CD14-positive monocyte (primary cell): ENCODE results near the gene SMYD3. TPM values are rescaled to one million over a fixed set of nuclear protein-coding genes. Genes with fewer than 3 reads are reported as not detected.

Source experiments
- DNase-seq, 3 donors: peaks; one replicate each; pipeline ENCODE4 v3.0.0-alpha.2; 2011 to 2022
- H2AFZ ChIP-seq: 2 replicates; pipeline ENCODE4 v1.6.0; 2012; ENCODE audit warnings: mild to moderate bottlenecking, low read depth, low read length, inconsistent platforms; ENCODE audit not compliant: insufficient read depth, poor library complexity, severe bottlenecking
- H3K27ac ChIP-seq, 2 donors: 1 replicate in 1 of 2; 2 replicates in 1 of 2; pipeline ENCODE4 v1.5.1; 2012 to 2013; ENCODE audit warnings: low read length in 2 of 2, control low read depth in 1 of 2, inconsistent platforms in 1 of 2, low read depth in 1 of 2, mild to moderate bottlenecking in 1 of 2
- H3K27me3 ChIP-seq, 2 donors: one replicate each; pipeline versions ENCODE4 v1.6.0 to v1.6.1; 2011 to 2013; ENCODE audit warnings: low read length in 2 of 2; ENCODE audit not compliant: control insufficient read depth in 2 of 2, insufficient read depth in 2 of 2
- H3K36me3 ChIP-seq, 2 donors: replicated peaks in 1 of 2; 1 replicate in 1 of 2; 2 replicates in 1 of 2; pipeline versions ENCODE4 v1.5.1 to v1.6.1; 2012 to 2013; ENCODE audit warnings: low read length in 2 of 2, control low read depth in 1 of 2, inconsistent platforms in 1 of 2, mild to moderate bottlenecking in 1 of 2; ENCODE audit not compliant: insufficient read depth in 2 of 2, control insufficient read depth in 1 of 2
- H3K4me1 ChIP-seq, 2 donors: 1 replicate in 1 of 2; 2 replicates in 1 of 2; pipeline versions ENCODE4 v1.5.1 to v1.6.1; 2012 to 2013; ENCODE audit warnings: low read length in 2 of 2, control low read depth in 1 of 2, inconsistent platforms in 1 of 2, mild to moderate bottlenecking in 1 of 2, moderate library complexity in 1 of 2; ENCODE audit not compliant: insufficient read depth in 2 of 2, control insufficient read depth in 1 of 2
- H3K4me2 ChIP-seq: replicated peaks from 2 replicates; pipeline ENCODE3; 2012; ENCODE audit warnings: low read length, moderate library complexity, mild to moderate bottlenecking; ENCODE audit not compliant: poor library complexity, severe bottlenecking; ENCODE audit errors: extremely low read depth
- H3K4me3 ChIP-seq, 3 experiments: fragments of 200-600 bp in 1 of 3; sonication (generic) in 1 of 3; replicated peaks in 1 of 3; 1 replicate in 2 of 3; 2 replicates in 1 of 3; pipeline ENCODE4 v1.5.1; 2011 to 2013; ENCODE audit warnings: low read length in 3 of 3, mild to moderate bottlenecking in 3 of 3, control low read depth in 2 of 3, low read depth in 2 of 3, inconsistent platforms in 1 of 3, moderate library complexity in 1 of 3
- H3K79me2 ChIP-seq: 2 replicates; pipeline ENCODE4 v1.6.0; 2012; ENCODE audit warnings: mild to moderate bottlenecking, control low read depth, inconsistent platforms, low read length, moderate library complexity; ENCODE audit not compliant: insufficient read depth
- H3K9ac ChIP-seq: 2 replicates; pipeline ENCODE4 v1.6.0; 2017; ENCODE audit warnings: low read length, mild to moderate bottlenecking; ENCODE audit not compliant: insufficient read depth, poor library complexity, severe bottlenecking
- H3K9me3 ChIP-seq, 2 donors: replicated peaks in 1 of 2; 1 replicate in 1 of 2; 2 replicates in 1 of 2; pipeline versions ENCODE4 v1.5.1 to v1.6.1; 2012 to 2013; ENCODE audit warnings: low read length in 2 of 2, control low read depth in 1 of 2; ENCODE audit not compliant: control insufficient read depth in 1 of 2, insufficient read depth in 1 of 2
- H4K20me1 ChIP-seq: 2 replicates; pipeline ENCODE4 v1.6.0; 2012; ENCODE audit warnings: mild to moderate bottlenecking, low read length, control low read depth, moderate library complexity; ENCODE audit not compliant: insufficient read depth
- H3K27ac Mint-ChIP-seq, 7 donors: one replicate each; pipeline ENCODE4 v1.8.0; 2020; ENCODE audit warnings: mild to moderate bottlenecking in 7 of 7, mixed read lengths in 7 of 7, moderate library complexity in 6 of 7, inconsistent platforms in 2 of 7
- H3K27me3 Mint-ChIP-seq, 3 donors: one replicate each; pipeline ENCODE4 v1.8.0; 2021 to 2022; ENCODE audit warnings: low read depth in 3 of 3, mild to moderate bottlenecking in 3 of 3, mixed read lengths in 3 of 3, moderate library complexity in 3 of 3, inconsistent platforms in 1 of 3
- H3K36me3 Mint-ChIP-seq, 2 donors: one replicate each; pipeline ENCODE4 v1.8.0; 2020; ENCODE audit warnings: mixed read lengths in 2 of 2, inconsistent platforms in 1 of 2, mild to moderate bottlenecking in 1 of 2
- H3K4me1 Mint-ChIP-seq: one replicate; pipeline ENCODE4 v1.8.0; 2020; ENCODE audit warnings: mild to moderate bottlenecking, mixed read lengths
- H3K4me3 Mint-ChIP-seq, 2 donors: one replicate each; pipeline ENCODE4 v1.8.0; 2020; ENCODE audit warnings: mild to moderate bottlenecking in 2 of 2, mixed read lengths in 2 of 2, moderate library complexity in 1 of 2
- H3K9me3 Mint-ChIP-seq, 7 donors: one replicate each; pipeline ENCODE4 v1.8.0; 2020 to 2022; ENCODE audit warnings: mixed read lengths in 7 of 7, mild to moderate bottlenecking in 6 of 7, moderate library complexity in 6 of 7, inconsistent platforms in 2 of 7
- WGBS: methylation state at CpG from one replicate; pipeline ENCODE4 v1.1.5; 2013; ENCODE audit warnings: missing lambda C conversion rate; ENCODE audit not compliant: insufficient coverage; 5-methylcytosine and 5-hydroxymethylcytosine counted together
- intact Hi-C, 2 donors: fragments of 100-400 bp; cut with micrococcal nuclease; formaldehyde crosslinking; loops; one replicate each; pipeline versions ENCODE4 v1.15.0 to v1.15.1; 2023
- polyA plus RNA-seq, 3 donors: library from polyadenylated mRNA; depleted of rRNA in 1 of 3; unstranded in 2 of 3; stranded (reverse) in 1 of 3; fragments of 300-500 nt in 2 of 3; fragments of >200 nt in 1 of 3; fragmentation: Illumina TruSeq in 2 of 3; gene quantifications; 1 replicate in 2 of 3; 2 replicates in 1 of 3; pipeline ENCODE4 v1.2.3, GENCODE V29; 2012 to 2021
- TF ChIP-seq, protein P1 (sequence below): fragments of 200-600 bp; IDR thresholded peaks from one replicate; pipeline ENCODE4 v1.8.0; 2022; ENCODE audit warnings: antibody characterized with exemption, mild to moderate bottlenecking

The SMYD3 gene
- polyA plus RNA-seq, 3 donors: 2.7 to 8.4 (median 4.0) TPM

- H3K36me3 ChIP-seq: no peaks in the 10 kb centered on the region
- H3K27me3 ChIP-seq: no peaks in the 10 kb centered on the region
- no peak overlapping the region for H3K27ac ChIP-seq
- H3K4me2 ChIP-seq: no peak overlapping the region
- DNase-seq: no peak
- intact Hi-C loops: no loop called here
- Mint-ChIP-seq H3K27me3 (peaks cover 0 to 2% (median 2%) of the 10 kb centered on the region in 3 donors), H3K4me1 (peaks cover 12% of the 10 kb centered on the region), H3K27ac (no peak overlapping the region), H3K36me3 (no peaks in the 10 kb centered on the region), H3K4me3 (no peak overlapping the region), H3K9me3 (no peaks in the 10 kb centered on the region)
- no peaks in the 10 kb centered on the region for H4K20me1 ChIP-seq
- H3K9ac ChIP-seq: no peak overlapping the region
- no CpG with 5 or more reads among the region's 5 CpGs for WGBS
- no peaks in the 10 kb centered on the region for H3K9me3 ChIP-seq
- H2AFZ ChIP-seq: no peak overlapping the region
- TF ChIP-seq, protein P1, sequence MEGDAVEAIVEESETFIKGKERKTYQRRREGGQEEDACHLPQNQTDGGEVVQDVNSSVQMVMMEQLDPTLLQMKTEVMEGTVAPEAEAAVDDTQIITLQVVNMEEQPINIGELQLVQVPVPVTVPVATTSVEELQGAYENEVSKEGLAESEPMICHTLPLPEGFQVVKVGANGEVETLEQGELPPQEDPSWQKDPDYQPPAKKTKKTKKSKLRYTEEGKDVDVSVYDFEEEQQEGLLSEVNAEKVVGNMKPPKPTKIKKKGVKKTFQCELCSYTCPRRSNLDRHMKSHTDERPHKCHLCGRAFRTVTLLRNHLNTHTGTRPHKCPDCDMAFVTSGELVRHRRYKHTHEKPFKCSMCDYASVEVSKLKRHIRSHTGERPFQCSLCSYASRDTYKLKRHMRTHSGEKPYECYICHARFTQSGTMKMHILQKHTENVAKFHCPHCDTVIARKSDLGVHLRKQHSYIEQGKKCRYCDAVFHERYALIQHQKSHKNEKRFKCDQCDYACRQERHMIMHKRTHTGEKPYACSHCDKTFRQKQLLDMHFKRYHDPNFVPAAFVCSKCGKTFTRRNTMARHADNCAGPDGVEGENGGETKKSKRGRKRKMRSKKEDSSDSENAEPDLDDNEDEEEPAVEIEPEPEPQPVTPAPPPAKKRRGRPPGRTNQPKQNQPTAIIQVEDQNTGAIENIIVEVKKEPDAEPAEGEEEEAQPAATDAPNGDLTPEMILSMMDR: no peak
- no peak overlapping the region for H3K4me3 ChIP-seq
- H3K79me2 ChIP-seq: no peaks in the 10 kb centered on the region
- peaks cover 4 to 5% of the 10 kb centered on the region in 2 donors for H3K4me1 ChIP-seq
These were observed 703.4 kb downstream of the SMYD3 start for GRCh38 chr1:245803666-245804037.

DNA sequence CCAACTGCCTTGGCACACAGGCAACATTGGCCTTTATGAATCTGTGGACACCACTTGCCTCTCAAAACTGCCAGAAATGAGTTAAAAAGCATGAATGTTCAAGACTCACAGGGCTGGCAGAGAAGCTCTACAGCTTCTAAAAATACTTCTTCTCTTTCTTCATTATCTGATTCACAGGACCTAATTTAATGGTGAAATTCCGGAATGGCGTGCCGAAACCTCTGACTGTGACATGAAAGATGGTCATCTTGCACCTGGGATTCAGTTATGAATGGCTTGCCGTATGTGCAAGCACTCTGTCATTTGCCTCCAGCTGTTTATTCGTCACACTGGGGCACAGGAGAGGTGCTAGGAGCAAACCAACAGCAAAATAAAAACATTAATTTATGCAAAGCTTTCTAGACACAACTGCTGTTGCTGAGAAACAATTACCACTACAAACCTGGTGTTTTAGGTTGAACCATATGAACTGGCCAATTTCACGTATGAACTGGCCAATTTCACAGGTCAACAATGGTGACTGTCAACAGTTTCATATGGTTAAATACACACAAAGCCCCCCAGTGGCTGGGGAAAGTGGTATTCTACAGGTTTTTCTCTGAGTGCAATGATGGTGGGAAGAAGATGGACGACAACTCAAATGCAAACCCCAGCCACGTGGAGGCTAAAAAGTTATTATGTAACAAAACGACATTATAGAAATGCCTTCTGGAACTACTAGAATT is 704.0 kb downstream of the SMYD3 start:
- 95% methylated on average over 8 of the region's 9 CpGs for WGBS
- H3K36me3 ChIP-seq: no peaks in the 10 kb centered on the region
- TF ChIP-seq, protein P1: no peak

More for the DNA sequence above, 704.0 kb downstream of the SMYD3 start:
- Histone ChIP-seq H3K79me2 (no peaks in the 10 kb centered on the region), H3K9me3 (no peaks in the 10 kb centered on the region), H3K4me3 (no peak overlapping the region), H3K4me1 (peaks cover 4 to 5% of the 10 kb centered on the region in 2 donors), H3K4me2 (no peak overlapping the region), H2AFZ (no peak overlapping the region), H4K20me1 (no peaks in the 10 kb centered on the region), H3K27me3 (no peaks in the 10 kb centered on the region), H3K27ac (no peak overlapping the region), H3K9ac (no peak overlapping the region)
- H3K36me3 Mint-ChIP-seq: no peaks in the 10 kb centered on the region
- peaks cover 10% of the 10 kb centered on the region for H3K4me1 Mint-ChIP-seq
- no peak overlapping the region for H3K4me3 Mint-ChIP-seq
- peaks cover 0 to 2% (median 2%) of the 10 kb centered on the region in 3 donors for H3K27me3 Mint-ChIP-seq
- DNase-seq: no peak
- intact Hi-C loops: no loop called here
- no peak overlapping the region for H3K27ac Mint-ChIP-seq
- no peaks in the 10 kb centered on the region for H3K9me3 Mint-ChIP-seq
